Skeletal muscle satellite cell (primary cell): Measurements from ENCODE around the gene LHX6.

Experiments
- H3K27me3 ChIP-seq: 2 replicates; pipeline ENCODE4 v1.7.0; 2013; ENCODE audit warnings: low read length; ENCODE audit not compliant: control insufficient read depth, insufficient read depth
- H3K36me3 ChIP-seq: 2 replicates; pipeline ENCODE4 v1.7.0; 2013; ENCODE audit warnings: mild to moderate bottlenecking, control low read depth, low read length; ENCODE audit not compliant: insufficient read depth
- H3K4me1 ChIP-seq: 2 replicates; pipeline ENCODE4 v1.7.0; 2013; ENCODE audit warnings: low read length; ENCODE audit not compliant: control insufficient read depth, insufficient read depth
- H3K4me2 ChIP-seq: 2 replicates; pipeline ENCODE4 v1.7.0; 2013; ENCODE audit warnings: mild to moderate bottlenecking, low read length
- H3K4me3 ChIP-seq: 2 replicates; pipeline ENCODE4 v1.7.0; 2013; ENCODE audit warnings: low read length
- H3K9ac ChIP-seq: 2 replicates; pipeline ENCODE4 v1.7.0; 2013; ENCODE audit warnings: mild to moderate bottlenecking, low read depth, low read length, moderate library complexity
- H3K9me3 ChIP-seq: replicated peaks from 2 replicates; pipeline ENCODE4 v1.7.0; 2013; ENCODE audit warnings: mild to moderate bottlenecking, control low read depth, low read length

The LHX6 gene

DNA sequence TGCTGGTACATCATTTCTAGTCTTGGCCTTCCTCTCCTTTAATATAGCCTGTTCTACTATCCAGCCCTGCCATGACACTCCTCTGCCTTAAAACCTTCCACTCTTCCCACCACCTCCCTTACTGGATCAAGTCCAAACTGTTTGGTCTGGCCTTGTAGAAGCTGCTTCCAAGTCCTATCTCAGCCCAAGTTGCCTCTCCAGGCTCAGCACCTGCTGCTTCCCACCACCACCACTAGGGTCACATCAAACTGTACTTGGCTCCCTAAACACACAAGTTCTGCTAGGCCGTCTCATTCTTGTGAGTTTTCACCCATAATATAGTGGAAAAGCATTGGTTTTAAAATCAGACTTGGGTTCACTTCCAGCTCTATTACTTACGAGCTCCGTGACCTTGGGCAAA lies 70.6 kb downstream of the LHX6 start:
- Histone ChIP-seq H3K36me3 (no peaks in the 10 kb centered on the region), H3K4me3 (no peak overlapping the region), H3K27me3 (peaks cover 13% of the 10 kb centered on the region)

DNA sequence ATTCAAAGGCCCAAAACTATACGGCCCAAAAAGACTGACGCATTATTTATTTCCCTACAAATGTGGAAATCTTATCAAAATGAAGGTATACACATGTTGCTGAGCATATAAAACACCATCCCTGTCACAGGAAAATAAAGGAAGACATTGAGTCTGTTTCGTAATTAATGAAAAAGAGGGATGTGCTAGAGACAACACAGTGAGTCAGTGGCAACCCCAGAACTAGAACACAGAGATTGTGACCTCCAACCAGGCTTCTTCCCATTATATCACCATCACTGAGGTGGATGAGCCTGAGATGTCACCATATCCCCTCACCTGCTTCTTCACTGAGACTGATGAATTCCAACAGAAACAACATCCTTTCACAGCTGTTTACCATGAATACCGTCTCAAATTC lies 73.0 kb downstream of the LHX6 start:
- no peak overlapping the region for H3K4me3 ChIP-seq
- no peaks in the 10 kb centered on the region for H3K27me3 ChIP-seq
- H3K9ac ChIP-seq = no peak overlapping the region
- peaks cover 8% of the 10 kb centered on the region for H3K36me3 ChIP-seq
- no peak overlapping the region for H3K4me2 ChIP-seq
- no peaks in the 10 kb centered on the region for H3K9me3 ChIP-seq
- peaks cover 3% of the 10 kb centered on the region for H3K4me1 ChIP-seq

More for the DNA sequence above, 70.6 kb downstream of the LHX6 start:
- Histone ChIP-seq H3K9ac (no peak overlapping the region), H3K9me3 (peaks cover 5% of the 10 kb centered on the region), H3K4me1 (peaks cover 3% of the 10 kb centered on the region), H3K4me2 (peak overlapping the region; percentile 86)
